Measurements from ENCODE around the gene CCDC178.
"Not testable (repeated sequence)": the region's sequence is repeated elsewhere in the genome, so short reads cannot be mapped to it uniquely, and the experiment has no call there.

The CCDC178 gene

DNA sequence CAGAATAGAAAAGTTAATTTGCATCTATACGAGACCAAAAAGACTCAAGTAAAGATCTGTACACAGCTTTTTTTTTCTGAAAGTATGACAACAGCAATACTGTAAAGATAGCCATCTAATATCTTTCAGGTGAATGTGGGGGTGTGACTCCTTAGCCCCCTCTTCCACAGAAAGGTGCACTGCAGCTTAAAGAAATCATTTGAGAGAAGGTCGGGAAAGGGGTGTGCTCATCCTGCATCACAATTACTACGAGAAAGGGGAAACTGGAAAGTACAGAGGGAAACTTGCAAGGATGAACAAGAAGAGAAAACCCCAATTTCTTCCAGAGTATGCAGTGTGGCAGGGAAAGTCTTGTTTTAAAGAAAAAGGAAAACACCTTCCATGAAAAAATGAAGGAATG is 255.6 kb downstream of the CCDC178 start:
- Histone ChIP-seq H3K36me3 (ENCODE audit: insufficient read depth, insufficient read length, low read length) (no peaks in the 10 kb centered on the region), H3K27me3 (ENCODE audit: insufficient read depth, insufficient read length) (no peaks in the 10 kb centered on the region), H3K9ac (ENCODE audit: insufficient read length, low read depth) (no peak overlapping the region), H3K4me3 (ENCODE audit: insufficient read length, low read depth) (no peak overlapping the region), H3K9me3 (ENCODE audit: insufficient read depth, low read length) (no peaks in the 10 kb centered on the region), H3K4me1 (ENCODE audit: insufficient read depth, insufficient read length) (no peaks in the 10 kb centered on the region)
- no peak for TF ChIP-seq ZNF274 (IDR thresholded peaks at IDR 0.05; ENCODE audit: low read depth, low read length)
- TF ChIP-seq SUZ12 (IDR thresholded peaks at IDR 0.05; ENCODE audit: extremely low read depth, insufficient read depth, insufficient read length): no peak
- no peak for TF ChIP-seq YY1 (IDR thresholded peaks at IDR 0.05; ENCODE audit: insufficient read depth, insufficient read length)
- DNase-seq (ENCODE audit: low read depth, low spot score): peak; percentile 6

DNA sequence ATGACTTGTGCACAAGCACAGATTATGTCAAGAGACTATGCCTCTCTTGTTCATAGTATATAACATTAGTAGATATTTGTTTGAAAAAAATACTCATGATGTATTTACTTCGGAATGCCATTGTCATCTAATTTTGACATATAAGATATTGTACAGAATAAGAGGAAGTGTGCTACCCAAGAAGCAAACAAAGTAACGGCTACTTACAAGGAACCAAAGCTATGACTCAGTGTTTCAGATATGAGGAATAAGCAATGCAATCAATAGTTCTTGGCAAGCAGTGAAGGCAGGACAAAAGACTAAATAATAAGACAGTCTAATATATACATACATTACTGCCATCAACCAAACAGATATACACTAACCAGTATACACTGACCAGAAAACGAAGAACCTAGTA is 256.3 kb downstream of the CCDC178 start:
- Histone ChIP-seq H3K4me3 (ENCODE audit: insufficient read length, low read depth) (no peak overlapping the region), H3K27me3 (ENCODE audit: insufficient read depth, insufficient read length) (no peaks in the 10 kb centered on the region), H3K4me1 (ENCODE audit: insufficient read depth, insufficient read length) (no peaks in the 10 kb centered on the region), H3K9ac (ENCODE audit: insufficient read length, low read depth) (no peak overlapping the region), H3K36me3 (ENCODE audit: insufficient read depth, insufficient read length, low read length) (no peaks in the 10 kb centered on the region), H3K9me3 (ENCODE audit: insufficient read depth, low read length) (no peaks in the 10 kb centered on the region)
- no peak for DNase-seq (ENCODE audit: low read depth, low spot score)
- TF ChIP-seq YY1 (IDR thresholded peaks at IDR 0.05; ENCODE audit: insufficient read depth, insufficient read length) (no peak), SUZ12 (IDR thresholded peaks at IDR 0.05; ENCODE audit: extremely low read depth, insufficient read depth, insufficient read length) (no peak), ZNF274 (IDR thresholded peaks at IDR 0.05; ENCODE audit: low read depth, low read length) (no peak)

DNA sequence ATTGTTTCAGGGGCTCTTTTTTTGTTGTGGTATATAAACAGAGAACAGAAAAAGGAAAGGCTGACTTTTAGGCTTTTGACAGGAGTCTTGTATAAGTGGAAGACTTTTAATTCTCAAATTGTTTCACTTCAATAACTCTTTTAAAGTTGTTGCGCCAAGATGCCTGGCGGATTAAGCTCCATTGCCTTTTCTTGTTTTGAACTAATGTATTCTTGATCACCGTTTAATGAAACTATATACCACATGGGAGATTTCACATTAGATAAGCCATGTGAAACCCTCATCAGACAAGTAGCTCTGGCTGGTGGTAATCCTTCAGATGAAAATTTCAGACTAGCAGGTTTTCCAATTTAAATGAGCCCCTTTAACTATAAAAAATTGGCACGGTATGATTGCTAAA is 257.4 kb downstream of the CCDC178 start:
- TF ChIP-seq SUZ12 (IDR thresholded peaks at IDR 0.05; ENCODE audit: extremely low read depth, insufficient read depth, insufficient read length) (no peak), YY1 (IDR thresholded peaks at IDR 0.05; ENCODE audit: insufficient read depth, insufficient read length) (no peak), ZNF274 (IDR thresholded peaks at IDR 0.05; ENCODE audit: low read depth, low read length) (no peak)
- H3K4me3 ChIP-seq (ENCODE audit: insufficient read length, low read depth): no peak overlapping the region
- DNase-seq (ENCODE audit: low read depth, low spot score): no peak

DNA sequence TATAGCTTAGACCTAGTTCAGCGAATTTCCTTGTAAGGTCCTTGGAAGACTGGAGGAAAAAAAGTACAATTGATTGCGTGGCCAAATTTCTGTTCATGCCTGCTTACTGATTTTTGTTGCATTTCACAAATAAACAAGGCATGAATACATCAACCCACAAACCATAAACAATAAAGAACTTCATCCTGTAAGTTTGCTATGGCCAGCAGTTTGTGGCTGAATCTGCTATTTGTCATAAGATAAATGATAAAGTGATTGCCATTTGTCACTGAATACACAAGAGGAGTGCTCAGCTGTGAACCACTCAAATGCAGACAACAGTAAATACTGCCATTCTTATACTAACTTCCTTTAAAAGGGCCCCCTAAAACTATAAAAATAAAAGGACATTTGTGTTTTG is 259.5 kb downstream of the CCDC178 start:
- no peak for DNase-seq (ENCODE audit: low read depth, low spot score)
- H3K9ac ChIP-seq (ENCODE audit: insufficient read length, low read depth): no peak overlapping the region
- H3K4me1 ChIP-seq (ENCODE audit: insufficient read depth, insufficient read length): no peaks in the 10 kb centered on the region
- no peaks in the 10 kb centered on the region for H3K9me3 ChIP-seq (ENCODE audit: insufficient read depth, low read length)
- no peaks in the 10 kb centered on the region for H3K27me3 ChIP-seq (ENCODE audit: insufficient read depth, insufficient read length)
- no peak overlapping the region for H3K4me3 ChIP-seq (ENCODE audit: insufficient read length, low read depth)
- no peaks in the 10 kb centered on the region for H3K36me3 ChIP-seq (ENCODE audit: insufficient read depth, insufficient read length, low read length)
- TF ChIP-seq ZNF274 (IDR thresholded peaks at IDR 0.05; ENCODE audit: low read depth, low read length) (no peak), SUZ12 (IDR thresholded peaks at IDR 0.05; ENCODE audit: extremely low read depth, insufficient read depth, insufficient read length) (no peak), YY1 (IDR thresholded peaks at IDR 0.05; ENCODE audit: insufficient read depth, insufficient read length) (no peak)

More for the DNA sequence above, 257.4 kb downstream of the CCDC178 start:
- H3K4me1 ChIP-seq (ENCODE audit: insufficient read depth, insufficient read length): no peaks in the 10 kb centered on the region
- H3K36me3 ChIP-seq (ENCODE audit: insufficient read depth, insufficient read length, low read length): no peaks in the 10 kb centered on the region
- no peaks in the 10 kb centered on the region for H3K27me3 ChIP-seq (ENCODE audit: insufficient read depth, insufficient read length)
- no peaks in the 10 kb centered on the region for H3K9me3 ChIP-seq (ENCODE audit: insufficient read depth, low read length)
- no peak overlapping the region for H3K9ac ChIP-seq (ENCODE audit: insufficient read length, low read depth)

DNA sequence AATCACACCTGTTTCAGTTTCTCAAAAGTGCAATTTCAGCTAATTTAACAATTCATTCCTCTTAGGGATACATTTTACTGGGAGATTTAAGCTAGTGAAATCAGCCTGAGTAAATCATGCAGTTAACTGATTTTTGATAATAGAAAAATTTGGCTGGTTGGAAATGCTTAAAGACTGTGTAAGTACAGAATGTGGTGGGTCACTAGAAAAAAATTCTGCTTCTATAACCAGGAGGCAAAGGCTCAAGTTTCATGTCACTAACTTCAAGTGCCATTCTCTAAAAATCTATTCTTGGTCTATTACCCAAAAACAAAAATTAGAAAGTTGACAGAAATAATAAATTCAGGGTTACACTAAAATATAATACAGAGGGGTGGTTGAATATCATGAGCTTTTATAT is 271.3 kb downstream of the CCDC178 start:
- TF ChIP-seq SUZ12 (IDR thresholded peaks at IDR 0.05; ENCODE audit: extremely low read depth, insufficient read depth, insufficient read length) (no peak), ZNF274 (IDR thresholded peaks at IDR 0.05; ENCODE audit: low read depth, low read length) (no peak), YY1 (IDR thresholded peaks at IDR 0.05; ENCODE audit: insufficient read depth, insufficient read length) (no peak)
- H3K36me3 ChIP-seq (ENCODE audit: insufficient read depth, insufficient read length, low read length): no peaks in the 10 kb centered on the region

DNA sequence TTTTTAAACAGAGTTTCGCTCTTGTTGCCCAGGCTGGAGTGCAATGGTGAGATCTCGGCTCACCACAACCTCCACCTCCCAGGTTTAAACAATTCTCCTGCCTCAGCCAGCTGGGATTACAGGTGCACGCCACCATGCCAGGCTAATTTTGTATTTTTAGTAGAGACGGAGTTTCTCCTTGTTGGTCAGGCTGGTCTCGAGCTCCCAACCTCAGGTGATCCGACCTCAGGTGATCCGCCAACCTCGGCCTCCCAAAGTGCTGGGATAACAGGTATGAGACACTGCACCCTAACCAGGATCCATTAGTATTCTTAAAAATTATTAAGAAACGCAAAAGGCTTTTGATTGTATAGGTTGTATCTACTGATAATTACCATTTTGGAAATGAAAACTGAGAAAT is 276.4 kb downstream of the CCDC178 start:
- not testable (repeated sequence) for H3K9ac ChIP-seq (ENCODE audit: insufficient read length, low read depth); H3K9me3 ChIP-seq (ENCODE audit: insufficient read depth, low read length); H3K27me3 ChIP-seq (ENCODE audit: insufficient read depth, insufficient read length); H3K4me3 ChIP-seq (ENCODE audit: insufficient read length, low read depth); H3K4me1 ChIP-seq (ENCODE audit: insufficient read depth, insufficient read length); H3K36me3 ChIP-seq (ENCODE audit: insufficient read depth, insufficient read length, low read length); DNase-seq (ENCODE audit: low read depth, low spot score)

More for the DNA sequence above, 271.3 kb downstream of the CCDC178 start:
- H3K27me3 ChIP-seq (ENCODE audit: insufficient read depth, insufficient read length): no peaks in the 10 kb centered on the region
- H3K4me1 ChIP-seq (ENCODE audit: insufficient read depth, insufficient read length): no peaks in the 10 kb centered on the region
- DNase-seq (ENCODE audit: low read depth, low spot score): no peak
- H3K4me3 ChIP-seq (ENCODE audit: insufficient read length, low read depth): no peak overlapping the region
- no peak overlapping the region for H3K9ac ChIP-seq (ENCODE audit: insufficient read length, low read depth)
- no peaks in the 10 kb centered on the region for H3K9me3 ChIP-seq (ENCODE audit: insufficient read depth, low read length)

DNA sequence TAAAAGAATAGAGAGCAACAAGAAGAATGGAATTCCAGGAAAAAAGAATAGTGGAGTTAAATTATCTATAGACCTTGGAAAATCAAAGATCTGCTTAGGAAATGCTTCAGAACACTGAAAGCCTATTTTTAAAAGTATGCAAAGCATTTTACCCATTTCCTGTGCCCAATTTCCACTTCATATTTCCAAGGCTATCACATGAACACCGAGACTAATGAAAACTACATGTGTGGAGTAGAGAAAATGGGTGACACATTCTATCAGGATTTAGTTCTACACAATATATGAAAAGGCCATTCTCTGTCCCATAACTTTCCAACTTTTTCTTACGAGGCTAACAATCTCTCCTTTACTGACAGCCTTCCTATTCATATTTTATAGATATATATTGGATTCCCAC is 279.4 kb downstream of the CCDC178 start:
- Histone ChIP-seq H3K27me3 (ENCODE audit: insufficient read depth, insufficient read length) (no peaks in the 10 kb centered on the region), H3K9ac (ENCODE audit: insufficient read length, low read depth) (no peak overlapping the region), H3K4me3 (ENCODE audit: insufficient read length, low read depth) (no peak overlapping the region), H3K9me3 (ENCODE audit: insufficient read depth, low read length) (no peaks in the 10 kb centered on the region), H3K4me1 (ENCODE audit: insufficient read depth, insufficient read length) (no peaks in the 10 kb centered on the region), H3K36me3 (ENCODE audit: insufficient read depth, insufficient read length, low read length) (no peaks in the 10 kb centered on the region)
- TF ChIP-seq ZNF274 (IDR thresholded peaks at IDR 0.05; ENCODE audit: low read depth, low read length): no peak
- TF ChIP-seq SUZ12 (IDR thresholded peaks at IDR 0.05; ENCODE audit: extremely low read depth, insufficient read depth, insufficient read length): no peak
- TF ChIP-seq YY1 (IDR thresholded peaks at IDR 0.05; ENCODE audit: insufficient read depth, insufficient read length): no peak
- no peak for DNase-seq (ENCODE audit: low read depth, low spot score)

DNA sequence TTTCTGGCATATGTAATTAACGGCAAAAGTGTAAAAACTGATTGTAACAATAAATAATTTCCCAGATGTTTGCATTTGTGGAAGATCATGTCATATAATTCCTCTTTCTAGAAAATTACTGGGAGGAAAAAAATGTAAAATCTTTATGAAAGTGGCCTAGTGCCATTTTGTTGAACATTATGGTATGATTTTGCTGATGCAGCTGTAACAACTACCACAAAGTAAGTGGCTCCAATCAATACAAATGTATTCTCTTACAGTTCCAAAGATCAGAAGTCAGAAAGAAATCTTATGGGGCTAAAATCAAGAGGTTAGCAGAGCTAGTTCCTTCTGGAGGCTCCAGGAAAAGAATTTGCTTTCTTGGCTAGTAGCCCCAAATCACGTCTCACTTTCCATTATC is 281.4 kb downstream of the CCDC178 start:
- Histone ChIP-seq H3K9me3 (ENCODE audit: insufficient read depth, low read length) (no peaks in the 10 kb centered on the region), H3K4me3 (ENCODE audit: insufficient read length, low read depth) (no peak overlapping the region), H3K9ac (ENCODE audit: insufficient read length, low read depth) (no peak overlapping the region), H3K36me3 (ENCODE audit: insufficient read depth, insufficient read length, low read length) (no peaks in the 10 kb centered on the region), H3K27me3 (ENCODE audit: insufficient read depth, insufficient read length) (no peaks in the 10 kb centered on the region), H3K4me1 (ENCODE audit: insufficient read depth, insufficient read length) (no peaks in the 10 kb centered on the region)
- TF ChIP-seq YY1 (IDR thresholded peaks at IDR 0.05; ENCODE audit: insufficient read depth, insufficient read length) (no peak), ZNF274 (IDR thresholded peaks at IDR 0.05; ENCODE audit: low read depth, low read length) (no peak), SUZ12 (IDR thresholded peaks at IDR 0.05; ENCODE audit: extremely low read depth, insufficient read depth, insufficient read length) (no peak)
- DNase-seq (ENCODE audit: low read depth, low spot score): no peak
